GM21381 (cell line): ENCODE measurements around the gene TBC1D10B.
A peak's percentile ranks its signal among the peaks of the same experiment; 100 is the strongest.
"Not testable (repeated sequence)": the region's sequence is repeated elsewhere in the genome, so short reads cannot be mapped to it uniquely, and the experiment has no call there.

ENCODE experiments used
- ATAC-seq: cut with Tn5 transposase; IDR thresholded peaks from one replicate; pipeline ENCODE4 v1.9.1; 2021; ENCODE audit warnings: mild to moderate bottlenecking, moderate library complexity; ENCODE audit not compliant: unreplicated experiment

TBC1D10B gene

GRCh38 chr16:30357085-30357714, 13.1 kb downstream of the TBC1D10B start:
- ATAC-seq, result no peak

DNA sequence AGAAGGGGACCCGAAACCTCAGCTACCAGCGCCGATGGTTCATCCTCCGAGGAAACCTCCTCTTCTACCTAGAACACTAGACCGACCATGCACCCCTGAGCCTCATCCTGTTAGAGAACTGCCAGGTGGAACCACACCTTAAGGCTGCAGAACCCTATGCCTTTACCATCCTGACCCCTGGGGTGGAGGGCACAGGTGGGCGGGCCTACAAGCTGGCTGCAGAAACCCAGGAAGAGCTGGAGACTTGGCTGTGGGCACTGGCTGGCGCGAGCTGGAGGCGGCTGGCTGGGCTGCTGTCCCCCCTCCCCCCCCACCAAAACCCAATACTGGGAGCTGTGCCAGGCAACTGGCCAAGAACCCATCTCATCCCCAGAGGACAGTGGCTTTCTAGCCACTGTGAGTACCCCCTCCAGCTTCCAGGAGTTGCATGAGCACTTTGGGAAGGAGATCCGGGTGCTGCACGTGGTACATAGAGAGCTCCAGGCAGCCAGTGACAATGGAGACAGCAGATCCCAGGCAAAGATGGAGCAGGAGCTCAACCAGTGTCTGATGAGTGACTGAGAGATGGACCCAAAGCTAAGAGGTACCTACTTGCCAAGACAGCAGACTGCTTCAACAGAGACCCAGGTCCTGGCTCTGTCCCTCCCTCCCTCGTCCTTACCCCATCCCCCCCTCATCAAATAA, 13.8 kb downstream of the TBC1D10B start:
- no peak for ATAC-seq

DNA sequence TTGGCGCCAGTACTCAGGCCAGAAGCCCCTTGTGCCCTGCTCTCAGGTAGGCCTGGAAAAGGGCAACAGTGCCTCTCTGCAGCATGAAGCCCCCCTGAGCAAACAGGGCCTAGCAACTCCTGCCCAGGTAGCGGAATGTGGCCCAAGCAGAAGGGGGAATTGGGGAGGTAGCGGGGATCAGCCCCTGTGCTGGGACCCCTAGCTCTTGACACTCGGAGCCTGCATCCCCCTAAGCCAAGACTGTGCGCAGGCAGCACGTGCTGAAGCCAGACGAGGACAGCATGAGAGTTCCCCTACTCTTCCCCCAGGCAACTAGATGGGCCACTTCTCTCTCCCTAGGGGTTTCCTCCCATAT, 14.4 kb downstream of the TBC1D10B start:
- ATAC-seq, result no peak

GRCh38 chr16:30355144-30355953, 14.9 kb downstream of the TBC1D10B start, which contains the start of gene CD2BP2:
Gene CD2BP2 (minus strand): TSS chr16:30355308. CDS start chr16:30354681, 627 bp downstream.
- peak; percentile 60 for ATAC-seq

GRCh38 chr16:30354423-30355143, 15.7 kb downstream of the TBC1D10B start:
- ATAC-seq, result no peak

DNA sequence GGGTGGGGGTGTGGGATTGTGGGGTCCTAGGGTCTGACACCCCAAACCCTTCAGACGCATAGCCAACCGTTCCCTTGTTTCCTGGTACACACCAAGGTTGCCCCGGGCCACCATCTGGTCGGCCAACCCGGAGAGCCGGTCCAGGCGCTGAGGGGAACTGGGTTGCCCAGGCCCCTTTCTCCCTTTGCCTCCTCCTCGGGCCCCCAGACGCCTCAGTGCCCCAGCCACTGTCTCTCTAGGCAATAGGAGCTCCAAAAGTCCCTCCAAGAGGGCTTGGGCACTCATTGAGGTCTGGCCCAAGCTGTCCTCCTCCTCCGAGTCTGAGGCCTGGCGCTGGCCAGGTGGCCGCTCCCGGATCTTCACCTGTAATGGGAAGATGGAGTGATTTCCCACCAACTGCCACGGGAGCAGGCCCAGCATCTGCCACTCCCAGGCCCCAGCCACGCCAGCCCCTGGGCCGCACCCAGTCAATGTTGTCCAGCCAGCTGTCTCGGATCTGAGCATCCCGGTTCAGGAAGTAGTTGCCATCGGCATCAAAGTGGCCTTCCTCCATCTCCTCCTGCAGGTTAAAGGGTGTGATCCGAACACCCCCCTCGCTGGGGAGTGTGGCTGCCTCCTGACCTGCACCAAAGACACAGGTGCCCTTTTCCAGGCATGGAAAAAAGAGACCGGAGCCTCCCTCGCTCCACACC, 16.7 kb downstream of the TBC1D10B start:
- no peak for ATAC-seq

GRCh38 chr16:30352488-30353401, 17.5 kb downstream of the TBC1D10B start:
- ATAC-seq, result no peak

- no peak for ATAC-seq
These were observed 18.5 kb downstream of the TBC1D10B start for GRCh38 chr16:30351586-30352419.

DNA sequence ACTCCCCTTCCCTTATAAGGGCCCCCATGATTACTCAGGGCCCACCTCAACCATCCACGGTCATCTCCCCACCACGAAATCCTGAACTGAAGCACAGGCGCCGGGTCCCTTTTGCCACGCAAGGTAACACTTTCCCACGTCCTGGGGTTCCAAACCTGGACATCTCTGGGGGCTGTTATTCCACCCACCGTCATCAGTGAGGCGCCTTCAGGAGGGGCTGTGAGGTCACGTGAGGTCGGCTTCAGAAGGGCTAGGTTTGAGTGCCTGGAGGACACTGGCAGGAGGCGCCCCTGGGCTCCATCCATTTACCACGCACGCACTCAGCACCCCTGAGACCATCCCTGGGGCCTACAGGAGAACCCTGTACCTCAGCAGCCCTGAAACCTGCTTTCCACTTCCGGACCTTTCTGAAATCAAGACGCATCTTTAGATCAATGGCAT, 19.3 kb downstream of the TBC1D10B start:
- ATAC-seq, result no peak

- peak; percentile 47 for ATAC-seq
These were observed 20.0 kb downstream of the TBC1D10B start for GRCh38 chr16:30350134-30350871.

- no peak for ATAC-seq
These were observed 20.6 kb downstream of the TBC1D10B start for GRCh38 chr16:30349675-30350074.

- ATAC-seq, result no peak
These were observed 21.4 kb downstream of the TBC1D10B start for GRCh38 chr16:30348929-30349328.

GRCh38 chr16:30348113-30348512, 22.2 kb downstream of the TBC1D10B start:
- ATAC-seq, result no peak

DNA sequence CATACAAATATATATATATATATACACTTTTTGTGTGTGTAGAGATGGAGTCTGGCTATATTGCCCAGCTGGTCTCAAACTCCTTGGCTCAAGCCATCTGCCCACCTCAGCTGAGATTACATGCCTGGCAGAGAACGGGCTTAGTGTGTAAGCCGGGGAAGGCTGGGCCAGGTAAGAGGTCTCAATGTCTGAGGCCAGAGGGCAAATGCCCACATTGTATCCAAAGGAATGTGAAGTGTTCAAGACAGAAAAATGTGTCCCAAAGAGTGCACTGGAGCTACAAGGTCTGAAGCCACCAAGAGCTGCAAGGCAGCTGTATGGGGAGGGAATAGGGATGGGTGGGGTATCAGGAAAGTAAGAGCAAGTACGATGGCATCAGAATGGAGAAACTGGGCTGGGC, 24.0 kb downstream of the TBC1D10B start:
- ATAC-seq, result no peak

DNA sequence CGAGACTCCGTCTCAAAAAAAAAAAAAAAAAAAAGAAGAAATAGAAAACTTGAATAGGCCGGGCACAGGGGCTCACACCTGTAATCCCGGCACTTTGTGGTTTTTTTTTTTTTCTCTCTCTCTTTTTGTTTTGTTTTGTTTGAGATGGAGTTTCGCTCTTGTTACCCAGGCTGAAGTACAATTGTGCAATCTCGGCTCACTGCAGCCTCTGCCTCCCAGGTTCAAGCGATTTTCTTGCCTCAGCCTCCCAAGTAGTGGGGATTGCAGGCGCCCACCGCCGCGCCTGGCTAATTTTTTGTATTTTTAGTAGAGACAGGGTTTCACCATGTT, 26.8 kb downstream of the TBC1D10B start:
- not testable (repeated sequence) for ATAC-seq

DNA sequence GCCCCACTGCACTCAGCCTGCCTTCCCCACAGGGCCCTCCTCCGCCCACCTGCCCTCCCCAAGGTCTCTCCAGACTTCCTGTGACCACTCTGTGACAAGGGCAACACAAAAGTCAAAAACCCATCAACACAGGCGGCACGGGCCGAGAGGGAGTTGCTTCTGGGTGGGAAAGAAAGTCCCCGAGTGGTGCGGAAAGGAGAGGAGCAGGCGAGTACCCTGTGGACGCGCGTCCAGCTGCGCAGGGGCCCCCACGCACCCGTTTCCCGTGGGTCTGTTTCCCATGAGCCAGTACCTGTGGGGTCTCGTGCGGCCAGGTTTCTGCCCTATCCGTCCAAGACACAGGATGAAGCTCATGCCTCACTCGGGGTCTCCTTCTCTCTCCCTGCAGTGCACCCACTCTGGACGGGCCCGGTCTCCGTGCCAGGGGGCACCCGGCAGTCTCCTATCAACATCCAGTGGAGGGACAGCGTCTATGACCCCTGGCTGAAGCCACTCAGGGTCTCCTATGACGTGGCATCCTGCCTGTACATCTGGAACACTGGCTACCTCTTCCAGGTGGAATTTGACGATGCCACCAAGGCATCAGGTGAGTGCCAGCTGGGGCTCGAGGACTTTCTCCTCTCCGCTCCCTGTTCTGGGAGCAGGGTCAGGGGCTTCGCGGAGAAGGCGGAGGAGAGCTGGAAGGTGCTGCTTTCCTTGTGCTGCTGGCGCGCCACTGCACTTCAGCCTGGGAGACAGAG, 27.4 kb downstream of the TBC1D10B start:
- ATAC-seq, result no peak

GRCh38 chr16:30341971-30342370, 28.3 kb downstream of the TBC1D10B start:
- not testable (repeated sequence) for ATAC-seq
